Measurements from ENCODE around the gene POMT1.

The POMT1 gene

DNA sequence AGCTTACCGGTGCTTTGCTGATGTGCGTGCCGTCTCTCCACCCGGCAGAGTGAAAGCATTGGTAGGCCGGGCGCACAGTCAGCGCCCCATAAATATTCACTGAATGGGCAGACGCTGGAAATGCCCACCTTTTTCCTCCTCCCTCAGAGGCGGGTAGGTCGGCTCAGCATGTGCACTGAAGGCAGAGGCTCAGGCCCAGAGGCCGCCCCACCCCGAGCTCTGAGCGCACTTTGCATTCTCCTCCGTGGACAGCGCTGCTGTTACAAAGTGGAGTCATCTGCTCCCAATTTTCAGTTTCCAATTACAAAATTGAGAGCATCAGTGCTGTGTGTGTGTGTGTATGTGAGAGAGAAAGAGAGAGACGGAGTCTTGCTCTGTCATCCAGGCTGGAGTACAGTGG lies 17.8 kb downstream of the POMT1 start:
- H3K9ac ChIP-seq (ENCODE audit: low read length): no peak overlapping the region
- no peaks in the 10 kb centered on the region for H3K27me3 ChIP-seq (ENCODE audit: insufficient read depth, low read length)
- no peaks in the 10 kb centered on the region for H3K9me3 ChIP-seq (ENCODE audit: low read length)
- H4K20me1 ChIP-seq (ENCODE audit: insufficient read depth, low read length): no peaks in the 10 kb centered on the region
- H3F3A ChIP-seq (ENCODE audit: insufficient read depth, low read length): no peaks in the 10 kb centered on the region
- H3K4me3 ChIP-seq (ENCODE audit: low read depth, low read length, poor library complexity, severe bottlenecking): no peak overlapping the region
- no peaks in the 10 kb centered on the region for H3K9me2 ChIP-seq (ENCODE audit: low read depth, low read length)
- TF ChIP-seq EZH2 (IDR thresholded peaks at IDR 0.05; ENCODE audit: borderline replicate concordance, low read length) (no peak), CTCF (IDR thresholded peaks at IDR 0.05; ENCODE audit: low read length) (no peak)
- H2AFZ ChIP-seq (ENCODE audit: low read length): no peak overlapping the region
- no peaks in the 10 kb centered on the region for H3K4me1 ChIP-seq (ENCODE audit: insufficient read depth, low read length, severe bottlenecking)
- H3K79me2 ChIP-seq (ENCODE audit: insufficient read depth, low read length): no peaks in the 10 kb centered on the region
- H3K27ac ChIP-seq (ENCODE audit: low read depth, low read length, poor library complexity, severe bottlenecking): no peak overlapping the region
- H3K4me2 ChIP-seq (ENCODE audit: low read length): no peak overlapping the region
- peaks cover 77% of the 10 kb centered on the region for H3K36me3 ChIP-seq (ENCODE audit: insufficient read depth, low read length)

- no peak overlapping the region for H2AFZ ChIP-seq (ENCODE audit: low read length)
- no peaks in the 10 kb centered on the region for H3K9me3 ChIP-seq (ENCODE audit: low read length)
- H3K27me3 ChIP-seq (ENCODE audit: insufficient read depth, low read length): no peaks in the 10 kb centered on the region
- H3F3A ChIP-seq (ENCODE audit: insufficient read depth, low read length): no peaks in the 10 kb centered on the region
- H3K27ac ChIP-seq (ENCODE audit: low read depth, low read length, poor library complexity, severe bottlenecking): no peak overlapping the region
- no peak overlapping the region for H3K4me2 ChIP-seq (ENCODE audit: low read length)
- no peak overlapping the region for H3K9ac ChIP-seq (ENCODE audit: low read length)
- no peaks in the 10 kb centered on the region for H3K9me2 ChIP-seq (ENCODE audit: low read depth, low read length)
- no peak for TF ChIP-seq EZH2 (IDR thresholded peaks at IDR 0.05; ENCODE audit: borderline replicate concordance, low read length)
- no peaks in the 10 kb centered on the region for H3K4me1 ChIP-seq (ENCODE audit: insufficient read depth, low read length, severe bottlenecking)
- peaks cover 77% of the 10 kb centered on the region for H3K36me3 ChIP-seq (ENCODE audit: insufficient read depth, low read length)
- H3K4me3 ChIP-seq (ENCODE audit: low read depth, low read length, poor library complexity, severe bottlenecking): no peak overlapping the region
- H3K79me2 ChIP-seq (ENCODE audit: insufficient read depth, low read length): no peaks in the 10 kb centered on the region
- no peaks in the 10 kb centered on the region for H4K20me1 ChIP-seq (ENCODE audit: insufficient read depth, low read length)
These were observed 18.5 kb downstream of the POMT1 start for GRCh38 chr9:131521203-131521602.

DNA sequence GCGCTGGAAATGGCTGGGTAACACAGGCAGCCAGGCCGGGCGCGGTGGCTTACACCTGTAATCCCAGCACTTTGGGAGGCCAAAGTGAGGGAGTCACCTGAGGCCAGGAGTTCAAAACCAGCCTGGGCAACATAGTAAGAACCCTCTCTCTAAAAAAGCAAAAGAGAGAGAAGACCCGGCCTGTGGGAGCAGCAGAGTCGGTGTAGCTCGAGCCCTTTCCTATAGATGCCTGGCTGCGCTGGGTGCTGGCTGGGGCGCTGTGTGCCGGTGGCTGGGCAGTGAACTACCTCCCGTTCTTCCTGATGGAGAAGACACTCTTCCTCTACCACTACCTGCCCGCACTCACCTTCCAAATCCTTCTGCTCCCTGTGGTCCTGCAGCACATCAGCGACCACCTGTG lies 19.1 kb downstream of the POMT1 start:
- no peaks in the 10 kb centered on the region for H3K9me2 ChIP-seq (ENCODE audit: low read depth, low read length)
- TF ChIP-seq CTCF (IDR thresholded peaks at IDR 0.05; ENCODE audit: low read length): no peak
- TF ChIP-seq EZH2 (IDR thresholded peaks at IDR 0.05; ENCODE audit: borderline replicate concordance, low read length): no peak
- no peak overlapping the region for H3K4me2 ChIP-seq (ENCODE audit: low read length)
- no peak overlapping the region for H3K9ac ChIP-seq (ENCODE audit: low read length)
- no peaks in the 10 kb centered on the region for H3K4me1 ChIP-seq (ENCODE audit: insufficient read depth, low read length, severe bottlenecking)
- H2AFZ ChIP-seq (ENCODE audit: low read length): no peak overlapping the region
- H3F3A ChIP-seq (ENCODE audit: insufficient read depth, low read length): no peaks in the 10 kb centered on the region
- H3K27ac ChIP-seq (ENCODE audit: low read depth, low read length, poor library complexity, severe bottlenecking): no peak overlapping the region
- H3K4me3 ChIP-seq (ENCODE audit: low read depth, low read length, poor library complexity, severe bottlenecking): no peak overlapping the region
- H3K9me3 ChIP-seq (ENCODE audit: low read length): no peaks in the 10 kb centered on the region
- no peaks in the 10 kb centered on the region for H4K20me1 ChIP-seq (ENCODE audit: insufficient read depth, low read length)
- H3K27me3 ChIP-seq (ENCODE audit: insufficient read depth, low read length): no peaks in the 10 kb centered on the region
- H3K79me2 ChIP-seq (ENCODE audit: insufficient read depth, low read length): no peaks in the 10 kb centered on the region
- peaks cover 77% of the 10 kb centered on the region for H3K36me3 ChIP-seq (ENCODE audit: insufficient read depth, low read length)

GRCh38 chr9:131522257-131523085 lies 19.8 kb downstream of the POMT1 start:
- Histone ChIP-seq H4K20me1 (ENCODE audit: insufficient read depth, low read length) (no peaks in the 10 kb centered on the region), H3K4me3 (ENCODE audit: low read depth, low read length, poor library complexity, severe bottlenecking) (no peak overlapping the region), H3F3A (ENCODE audit: insufficient read depth, low read length) (no peaks in the 10 kb centered on the region), H3K9me2 (ENCODE audit: low read depth, low read length) (no peaks in the 10 kb centered on the region), H3K4me1 (ENCODE audit: insufficient read depth, low read length, severe bottlenecking) (no peaks in the 10 kb centered on the region), H2AFZ (ENCODE audit: low read length) (no peak overlapping the region), H3K36me3 (ENCODE audit: insufficient read depth, low read length) (peaks cover 79% of the 10 kb centered on the region; the same call in 1 of the 2 replicates), H3K4me2 (ENCODE audit: low read length) (no peak overlapping the region), H3K9ac (ENCODE audit: low read length) (no peak overlapping the region), H3K27me3 (ENCODE audit: insufficient read depth, low read length) (no peaks in the 10 kb centered on the region), H3K9me3 (ENCODE audit: low read length) (no peaks in the 10 kb centered on the region), H3K79me2 (ENCODE audit: insufficient read depth, low read length) (no peaks in the 10 kb centered on the region), H3K27ac (ENCODE audit: low read depth, low read length, poor library complexity, severe bottlenecking) (no peak overlapping the region)
- TF ChIP-seq CTCF (IDR thresholded peaks at IDR 0.05; ENCODE audit: low read length): no peak
- TF ChIP-seq EZH2 (IDR thresholded peaks at IDR 0.05; ENCODE audit: borderline replicate concordance, low read length): no peak

All from OCI-LY1 (cell line).